ENCODE data around the gene AFF2.

The AFF2 gene

DNA sequence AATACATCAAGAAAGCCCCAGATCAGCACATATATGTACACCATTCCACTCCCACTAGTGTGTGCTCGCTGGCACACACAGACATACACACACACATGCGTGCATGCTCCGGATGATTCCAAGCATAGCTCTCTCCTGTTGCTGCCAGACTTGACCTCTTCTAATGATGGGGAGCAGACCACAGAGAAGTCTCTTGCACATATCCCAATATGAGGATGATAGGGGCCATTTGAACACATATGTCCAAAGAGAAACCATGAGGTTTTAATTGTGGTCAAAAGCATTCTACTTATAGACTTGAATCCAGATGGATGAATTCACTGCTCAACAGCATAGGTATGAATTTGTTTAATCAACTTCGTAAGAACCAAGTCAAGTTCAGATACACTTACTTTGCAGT, 214.9 kb downstream of the AFF2 start:
- ChIA-PET CTCF (no interaction called here), POLR2A (no interaction called here)
- no peak for TF ChIP-seq FOXK2 (IDR thresholded peaks at IDR 0.05)
- TF ChIP-seq FOXM1 (IDR thresholded peaks at IDR 0.05; ENCODE audit: borderline replicate concordance): no peak
- no peak for TF ChIP-seq ZNF384 (IDR thresholded peaks at IDR 0.05)
- no peak for TF ChIP-seq CTBP1 (IDR thresholded peaks at IDR 0.05; ENCODE audit: borderline replicate concordance)
- no peak for TF ChIP-seq HDGF (IDR thresholded peaks at IDR 0.05; ENCODE audit: borderline replicate concordance)
- no peak for TF ChIP-seq LEF1 (IDR thresholded peaks at IDR 0.05; ENCODE audit: borderline replicate concordance)
- TF ChIP-seq SP1 (IDR thresholded peaks at IDR 0.05): no peak
- TF ChIP-seq TARDBP (IDR thresholded peaks at IDR 0.05): no peak
- no peak for TF ChIP-seq L3MBTL2 (conservative IDR thresholded peaks at IDR 0.05)
- TF ChIP-seq ELF4 (IDR thresholded peaks at IDR 0.05): no peak
- no peak for TF ChIP-seq PKNOX1 (IDR thresholded peaks at IDR 0.05)
- no peak for TF ChIP-seq SUZ12 (IDR thresholded peaks at IDR 0.05)
- no peak for DNase-seq (ENCODE audit: extremely low spot score)

- TF ChIP-seq ZNF384 (IDR thresholded peaks at IDR 0.05) (no peak), PKNOX1 (IDR thresholded peaks at IDR 0.05) (no peak), CTBP1 (IDR thresholded peaks at IDR 0.05; ENCODE audit: borderline replicate concordance) (no peak), L3MBTL2 (conservative IDR thresholded peaks at IDR 0.05) (no peak), LEF1 (IDR thresholded peaks at IDR 0.05; ENCODE audit: borderline replicate concordance) (no peak), ARNT (IDR thresholded peaks at IDR 0.05) (no peak), SUZ12 (IDR thresholded peaks at IDR 0.05) (no peak), BHLHE40 (IDR thresholded peaks at IDR 0.05; ENCODE audit: borderline replicate concordance) (no peak), TARDBP (IDR thresholded peaks at IDR 0.05) (no peak), FOXK2 (IDR thresholded peaks at IDR 0.05) (no peak), NFRKB (IDR thresholded peaks at IDR 0.05) (no peak), FOXM1 (IDR thresholded peaks at IDR 0.05; ENCODE audit: borderline replicate concordance) (no peak), HDGF (IDR thresholded peaks at IDR 0.05; ENCODE audit: borderline replicate concordance) (no peak), SP1 (IDR thresholded peaks at IDR 0.05) (no peak), ELF4 (IDR thresholded peaks at IDR 0.05) (no peak), FOXA1 (IDR thresholded peaks at IDR 0.05) (no peak)
- ChIA-PET CTCF (interaction anchor here (0.6 kb wide), 1 partner anchor 478 kb away, joined by 3 read pairs; no protein-coding TSS in a partner anchor), POLR2A (no interaction called here)
- no peak for DNase-seq (ENCODE audit: extremely low spot score)
These were observed 222.5 kb downstream of the AFF2 start for GRCh38 chrX:148722966-148723365.

- ChIA-PET POLR2A (no interaction called here), CTCF (interaction anchor here (0.6 kb wide), 1 partner anchor 477 kb away, joined by 3 read pairs; no protein-coding TSS in a partner anchor)
- TF ChIP-seq SP1 (IDR thresholded peaks at IDR 0.05) (no peak), LEF1 (IDR thresholded peaks at IDR 0.05; ENCODE audit: borderline replicate concordance) (no peak), PKNOX1 (IDR thresholded peaks at IDR 0.05) (no peak), FOXK2 (IDR thresholded peaks at IDR 0.05) (no peak), ZNF384 (IDR thresholded peaks at IDR 0.05) (no peak)
- no peak for DNase-seq (ENCODE audit: extremely low spot score)
These were observed 223.1 kb downstream of the AFF2 start for GRCh38 chrX:148723551-148723950.

- no peak for DNase-seq (ENCODE audit: extremely low spot score)
- ChIA-PET CTCF (no interaction called here), POLR2A (no interaction called here)
- TF ChIP-seq ZNF384 (IDR thresholded peaks at IDR 0.05) (no peak), CTBP1 (IDR thresholded peaks at IDR 0.05; ENCODE audit: borderline replicate concordance) (no peak), SUZ12 (IDR thresholded peaks at IDR 0.05) (no peak), TARDBP (IDR thresholded peaks at IDR 0.05) (no peak), L3MBTL2 (conservative IDR thresholded peaks at IDR 0.05) (no peak), FOXM1 (IDR thresholded peaks at IDR 0.05; ENCODE audit: borderline replicate concordance) (no peak), PKNOX1 (IDR thresholded peaks at IDR 0.05) (no peak), HDGF (IDR thresholded peaks at IDR 0.05; ENCODE audit: borderline replicate concordance) (no peak), FOXA1 (IDR thresholded peaks at IDR 0.05) (no peak), ELF4 (IDR thresholded peaks at IDR 0.05) (no peak), NFRKB (IDR thresholded peaks at IDR 0.05) (no peak), SP1 (IDR thresholded peaks at IDR 0.05) (no peak), BHLHE40 (IDR thresholded peaks at IDR 0.05; ENCODE audit: borderline replicate concordance) (no peak), FOXK2 (IDR thresholded peaks at IDR 0.05) (no peak), ARNT (IDR thresholded peaks at IDR 0.05) (no peak), LEF1 (IDR thresholded peaks at IDR 0.05; ENCODE audit: borderline replicate concordance) (no peak)
These were observed 228.5 kb downstream of the AFF2 start for GRCh38 chrX:148728901-148729300.

- DNase-seq (ENCODE audit: extremely low spot score): no peak
- no peak for TF ChIP-seq FOXM1 (IDR thresholded peaks at IDR 0.05; ENCODE audit: borderline replicate concordance)
- TF ChIP-seq HDGF (IDR thresholded peaks at IDR 0.05; ENCODE audit: borderline replicate concordance): no peak
- no peak for TF ChIP-seq CTBP1 (IDR thresholded peaks at IDR 0.05; ENCODE audit: borderline replicate concordance)
- no peak for TF ChIP-seq TARDBP (IDR thresholded peaks at IDR 0.05)
- no peak for TF ChIP-seq NFRKB (IDR thresholded peaks at IDR 0.05)
- no peak for TF ChIP-seq LEF1 (IDR thresholded peaks at IDR 0.05; ENCODE audit: borderline replicate concordance)
- TF ChIP-seq ARNT (IDR thresholded peaks at IDR 0.05): no peak
- no peak for TF ChIP-seq SUZ12 (IDR thresholded peaks at IDR 0.05)
- TF ChIP-seq ZNF384 (IDR thresholded peaks at IDR 0.05): no peak
- TF ChIP-seq FOXK2 (IDR thresholded peaks at IDR 0.05): no peak
- TF ChIP-seq ELF4 (IDR thresholded peaks at IDR 0.05): no peak
- TF ChIP-seq PKNOX1 (IDR thresholded peaks at IDR 0.05): no peak
- TF ChIP-seq FOXA1 (IDR thresholded peaks at IDR 0.05): no peak
- no peak for TF ChIP-seq BHLHE40 (IDR thresholded peaks at IDR 0.05; ENCODE audit: borderline replicate concordance)
- no peak for TF ChIP-seq SP1 (IDR thresholded peaks at IDR 0.05)
- POLR2A ChIA-PET: no interaction called here
- CTCF ChIA-PET: no interaction called here
These were observed 232.3 kb downstream of the AFF2 start for GRCh38 chrX:148732743-148733142.
